Measurements from ENCODE around the gene NTRK3.

The NTRK3 gene

DNA sequence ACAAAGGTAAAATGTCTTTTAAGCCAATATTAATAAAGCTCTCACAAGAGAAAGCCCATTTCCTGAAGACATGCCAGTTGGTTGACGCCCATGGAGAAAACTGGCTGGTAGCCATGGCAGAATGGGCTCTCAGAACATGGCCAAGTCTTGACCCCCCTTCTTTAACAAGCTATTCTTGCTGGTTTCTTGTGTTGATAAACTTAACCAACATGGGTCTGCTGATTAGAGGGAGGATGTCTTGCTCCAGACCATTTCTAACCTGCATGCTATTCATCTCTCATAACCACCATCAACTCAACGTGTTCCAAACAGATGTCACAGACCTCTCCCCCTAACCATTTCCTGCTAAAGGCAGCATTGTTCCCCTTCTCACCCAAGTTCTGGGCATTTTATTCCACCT is 25.7 kb downstream of the NTRK3 start:
- no peak for DNase-seq

DNA sequence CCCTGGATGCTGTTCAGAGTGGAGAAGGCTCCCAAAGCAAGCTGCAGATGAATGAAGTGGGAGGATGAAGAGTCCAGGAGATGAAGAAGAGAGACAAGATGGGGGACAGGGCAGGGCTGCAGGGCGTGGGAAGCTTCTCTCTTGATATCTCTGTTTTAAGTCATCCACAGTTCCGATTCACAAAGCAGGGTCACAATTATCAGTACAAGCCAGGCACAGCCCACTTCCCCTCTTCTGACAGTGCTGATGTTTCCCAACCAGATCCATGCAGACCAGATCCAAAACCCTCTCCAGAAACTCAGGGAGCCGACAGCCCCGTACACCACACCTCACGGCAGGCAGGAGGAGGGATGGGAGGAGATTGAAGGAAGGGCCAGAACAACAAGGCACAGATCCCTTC is 31.1 kb downstream of the NTRK3 start:
- peak; percentile 42 for DNase-seq

DNA sequence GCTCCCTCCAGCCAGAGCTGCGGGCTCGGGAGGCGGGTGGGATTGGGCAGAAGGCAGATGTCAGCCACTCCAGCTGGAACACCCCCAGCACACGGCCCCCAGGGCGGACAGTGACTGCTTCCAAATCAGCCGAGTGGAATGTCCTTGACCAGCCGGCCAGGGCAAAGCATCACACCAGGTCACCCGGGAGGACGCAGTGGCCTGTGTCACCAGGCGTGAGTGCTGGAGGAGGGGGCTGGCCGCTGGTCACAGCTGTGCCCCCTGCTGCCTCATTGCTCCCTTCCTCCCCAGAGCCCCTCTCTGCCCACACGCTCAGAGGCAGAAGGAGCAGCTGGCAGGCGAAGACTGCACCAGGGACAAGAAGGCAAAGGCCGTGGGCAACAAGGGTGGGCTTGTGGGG is 33.5 kb downstream of the NTRK3 start:
- no peak for DNase-seq

DNA sequence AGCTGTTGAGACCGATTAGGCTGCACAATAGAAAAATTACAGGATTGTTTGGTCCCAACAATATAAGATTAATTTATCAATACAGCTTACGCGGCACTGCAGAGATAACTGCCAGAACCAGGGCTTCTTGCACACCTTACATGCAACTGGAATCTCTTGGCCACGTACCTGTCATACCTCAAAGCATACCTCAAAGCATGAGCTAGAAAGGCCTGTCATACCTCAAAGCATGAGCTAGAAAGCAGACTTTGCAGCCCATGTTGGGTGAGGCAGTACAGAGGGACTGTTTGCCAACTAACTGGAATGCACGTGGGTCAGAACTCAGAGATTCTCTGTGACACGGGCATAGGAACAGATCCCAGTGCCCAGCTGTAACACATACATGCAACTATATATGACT is 34.7 kb downstream of the NTRK3 start:
- no peak for DNase-seq

DNA sequence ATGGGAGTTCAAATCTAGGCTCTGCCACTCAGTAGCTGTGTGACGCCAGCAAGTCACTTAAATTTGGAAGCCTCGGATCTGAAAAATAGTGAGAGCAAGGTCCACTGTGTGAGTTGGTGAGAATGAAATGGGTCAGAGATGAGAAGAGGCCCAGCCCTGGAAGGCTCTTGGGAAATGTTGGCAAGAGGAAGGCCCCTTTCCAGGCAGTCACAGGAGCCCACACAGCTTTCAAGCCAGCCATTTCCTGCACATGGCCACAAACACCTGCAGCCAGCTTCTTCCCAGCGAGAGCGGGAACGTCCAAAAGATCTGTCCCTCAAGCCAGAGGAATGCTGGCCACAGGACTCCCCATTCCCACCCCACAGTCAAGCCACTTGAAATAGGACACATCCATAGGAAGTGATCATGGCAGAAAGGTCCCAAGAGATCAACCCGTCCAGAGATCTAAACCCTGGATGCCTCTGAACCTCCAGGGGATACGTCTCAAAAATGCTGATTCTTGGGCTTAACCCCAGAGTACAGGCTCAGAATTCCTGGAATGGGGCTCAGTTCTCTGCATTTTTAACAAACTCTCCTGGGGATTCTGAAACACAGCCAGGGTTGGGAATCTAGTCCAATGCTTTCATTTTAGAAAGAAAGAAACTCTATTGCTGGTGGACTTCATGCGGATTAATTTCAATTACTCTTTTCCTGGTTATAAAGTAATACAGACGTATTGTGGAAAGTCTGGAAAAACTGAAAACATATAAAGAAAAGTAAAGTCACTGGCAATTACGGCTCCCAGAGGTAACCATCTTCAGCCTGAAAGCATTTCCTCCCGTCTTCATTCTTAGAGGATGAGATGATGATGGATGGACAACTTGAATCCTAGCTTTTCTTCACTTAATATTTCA is 35.9 kb downstream of the NTRK3 start:
- no peak for DNase-seq

DNA sequence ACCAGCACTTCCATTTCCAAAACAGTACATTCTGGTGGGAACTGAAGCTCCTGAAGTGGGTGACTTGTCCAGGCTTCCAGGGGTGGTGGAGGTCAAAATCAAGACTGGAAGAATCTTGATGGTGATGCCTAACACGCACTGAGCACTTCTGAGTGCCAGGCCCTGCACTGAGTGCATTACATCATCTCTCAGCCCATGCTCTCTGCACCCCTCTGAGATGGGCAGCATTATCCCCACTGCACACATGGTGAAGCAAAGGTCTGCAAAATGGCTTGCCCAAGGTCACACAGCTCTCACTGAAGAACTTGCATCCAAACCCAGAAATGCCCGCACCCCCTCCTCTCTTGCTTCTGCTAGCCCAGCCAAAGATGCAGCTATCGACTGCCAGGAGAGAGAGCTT is 36.9 kb downstream of the NTRK3 start:
- DNase-seq: no peak

DNA sequence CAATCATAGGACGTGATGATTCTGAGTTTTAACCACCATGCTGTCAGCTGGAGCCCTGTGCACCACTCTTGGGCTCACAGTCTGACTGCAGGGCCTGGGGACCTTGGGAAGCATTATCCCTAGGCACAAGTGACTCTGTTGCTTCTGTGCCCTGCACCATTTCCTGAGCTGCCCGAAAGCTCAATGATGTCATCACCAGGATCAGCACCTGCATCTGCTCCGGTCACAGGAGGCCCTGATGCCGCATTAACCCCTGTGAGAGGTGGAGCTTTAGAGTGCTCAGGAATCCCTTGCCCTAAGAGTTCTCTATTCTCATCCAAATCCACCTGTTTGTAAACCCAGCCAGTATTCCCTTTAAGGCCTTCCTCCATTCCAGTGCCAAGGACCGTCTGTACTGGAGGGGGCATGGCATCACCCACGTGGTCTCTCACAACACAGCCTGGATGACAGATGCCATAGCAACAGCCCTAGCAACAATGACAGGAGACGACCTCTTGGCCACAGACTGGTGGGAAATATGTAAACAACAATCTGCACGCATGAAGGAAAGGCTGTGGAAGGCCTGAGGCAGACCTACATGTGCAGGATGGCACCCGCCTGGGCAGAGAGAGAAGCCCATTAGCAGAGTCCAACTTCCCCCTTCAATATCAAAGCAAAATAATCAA is 37.9 kb downstream of the NTRK3 start:
- DNase-seq: no peak

DNA sequence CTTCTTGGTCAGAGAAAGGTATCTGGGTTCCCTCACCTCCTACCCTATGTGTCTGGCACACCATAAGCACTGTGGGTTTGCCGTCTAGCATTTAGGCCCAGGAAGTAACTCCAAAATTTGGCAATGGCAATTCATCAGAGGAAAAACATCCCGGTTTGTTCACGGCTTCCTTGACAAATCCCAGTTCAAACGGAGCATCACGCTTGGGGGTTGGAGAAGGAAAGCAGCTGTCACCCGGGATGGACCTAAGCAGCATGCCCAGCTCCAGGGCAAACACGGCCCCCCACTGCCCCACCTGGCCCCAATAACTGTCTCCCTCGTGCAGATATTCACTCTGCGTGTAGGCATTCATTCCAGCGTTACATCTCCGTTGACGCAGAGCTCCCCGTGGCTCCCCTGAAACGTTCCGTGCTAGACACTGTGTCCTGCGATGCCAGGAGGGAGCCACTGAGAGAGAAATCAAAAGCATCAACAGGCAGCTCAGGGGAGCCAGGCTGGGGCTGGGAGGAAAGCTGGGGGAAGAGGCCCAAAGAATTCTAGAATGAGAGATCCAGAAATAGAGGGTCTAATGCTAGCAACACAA is 41.4 kb downstream of the NTRK3 start:
- no peak for DNase-seq

DNA sequence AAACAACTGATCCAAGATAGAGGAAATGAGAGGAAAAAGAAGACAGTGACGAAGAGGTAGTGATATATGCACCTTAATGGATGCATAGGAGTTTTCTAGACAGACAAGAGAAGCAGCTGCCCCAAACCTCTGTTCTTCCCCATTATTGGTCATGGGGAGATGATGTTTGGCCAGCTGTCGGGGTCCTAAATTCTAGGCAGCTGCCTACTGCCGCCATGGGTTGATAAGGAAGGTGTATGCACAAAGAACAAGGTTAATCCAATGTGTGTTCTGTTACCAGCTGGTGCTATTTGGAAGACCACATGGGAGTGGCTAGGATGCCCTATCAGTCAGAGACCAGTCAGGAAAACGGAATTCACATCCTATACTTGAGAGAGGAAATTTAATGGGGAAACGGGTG is 47.4 kb downstream of the NTRK3 start:
- no peak for DNase-seq

DNA sequence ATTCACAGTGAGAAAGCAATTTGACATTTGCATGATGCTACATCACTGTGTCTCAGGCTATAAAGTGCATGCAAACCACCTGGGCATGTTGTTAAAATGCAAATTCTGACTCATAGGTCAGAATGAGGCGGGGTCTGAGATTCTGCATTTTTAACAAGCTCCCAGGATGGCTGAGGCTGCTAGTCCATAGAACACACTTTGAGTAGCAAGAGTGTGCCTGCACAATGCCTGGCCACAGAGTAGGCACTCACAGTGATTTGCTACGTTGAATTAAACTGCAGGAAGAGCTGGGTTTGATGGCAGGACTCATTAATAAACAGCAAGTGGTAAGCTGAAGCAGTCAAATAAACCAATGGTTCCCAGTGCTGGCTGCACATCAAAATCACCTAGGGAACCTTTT is 48.1 kb downstream of the NTRK3 start:
- DNase-seq: no peak

DNA sequence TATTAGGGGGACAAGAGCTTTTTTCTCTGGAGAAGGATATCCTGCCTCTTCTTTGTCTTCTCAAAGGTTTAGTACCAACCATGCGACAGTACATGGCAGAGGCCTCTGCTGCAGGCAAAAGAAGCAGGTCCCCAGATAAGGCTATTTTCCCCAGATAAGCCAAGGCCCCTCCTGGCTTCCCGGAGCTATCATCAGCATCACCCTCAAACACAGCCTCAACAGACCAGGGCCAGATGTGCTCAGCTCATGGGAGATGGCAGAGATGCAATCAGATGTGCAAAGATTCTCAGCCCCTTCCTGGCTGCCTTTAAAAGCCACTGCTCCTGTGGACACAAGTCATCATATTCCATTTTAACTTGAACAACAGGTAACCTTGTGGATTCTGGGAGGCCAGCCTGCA is 49.0 kb downstream of the NTRK3 start:
- no peak for DNase-seq

DNA sequence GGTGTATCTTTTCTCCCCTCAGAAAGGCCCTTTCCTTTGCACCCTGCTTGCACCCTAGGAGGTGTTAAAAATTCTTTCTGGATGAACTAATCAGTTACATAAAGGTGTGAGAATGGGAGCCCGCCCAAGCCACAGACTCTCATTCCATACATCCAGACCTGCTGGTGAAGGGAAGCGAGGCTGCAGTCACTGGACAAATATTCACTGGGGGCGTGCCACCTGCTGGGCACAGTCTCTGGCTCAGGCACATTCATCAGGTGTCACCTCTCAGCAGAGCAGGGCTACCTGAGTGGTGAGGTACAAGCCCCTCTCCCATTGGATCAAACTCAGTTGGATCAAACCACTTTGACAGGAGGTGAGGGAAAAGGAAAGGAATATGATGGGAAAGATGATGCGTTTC is 52.0 kb downstream of the NTRK3 start:
- DNase-seq: no peak

DNA sequence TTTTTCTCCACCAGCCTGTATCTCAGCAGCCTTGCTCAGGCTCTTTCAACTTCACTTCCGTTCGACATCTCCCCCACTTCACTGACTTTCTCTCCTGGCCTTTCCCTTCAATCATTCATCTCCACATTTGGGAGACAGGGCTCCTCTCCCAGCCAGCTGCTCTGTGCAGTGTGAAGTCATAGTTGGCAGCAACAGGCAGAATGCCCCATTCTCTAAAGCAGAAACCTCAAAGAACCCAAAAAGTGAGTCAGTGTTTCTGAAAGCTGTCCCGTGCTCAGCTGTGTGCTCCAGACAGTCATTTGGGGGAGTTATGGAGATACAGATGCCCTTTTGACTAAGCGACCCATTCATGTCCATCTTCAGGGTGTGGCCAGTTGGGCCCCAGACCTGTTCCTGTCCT is 54.3 kb downstream of the NTRK3 start:
- DNase-seq: no peak

DNA sequence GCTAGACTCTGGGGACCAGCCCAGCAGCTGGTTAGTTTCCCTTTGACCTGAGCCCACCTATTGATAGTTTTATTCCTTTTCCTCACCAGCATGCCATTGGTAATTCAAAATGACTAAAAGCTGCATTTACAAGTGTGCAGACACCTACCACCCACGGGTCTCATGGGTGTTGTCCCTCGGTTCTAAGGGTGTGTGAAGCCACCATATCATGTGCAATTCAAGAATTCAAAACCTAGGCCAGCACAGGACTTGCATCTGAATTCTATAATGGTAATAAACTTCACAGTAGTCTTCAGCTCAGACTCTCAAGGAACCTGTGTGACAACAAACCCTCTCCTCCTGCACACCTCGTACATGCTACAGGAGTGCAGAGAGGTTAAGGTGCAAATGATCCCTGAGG is 55.3 kb downstream of the NTRK3 start:
- DNase-seq: no peak

DNA sequence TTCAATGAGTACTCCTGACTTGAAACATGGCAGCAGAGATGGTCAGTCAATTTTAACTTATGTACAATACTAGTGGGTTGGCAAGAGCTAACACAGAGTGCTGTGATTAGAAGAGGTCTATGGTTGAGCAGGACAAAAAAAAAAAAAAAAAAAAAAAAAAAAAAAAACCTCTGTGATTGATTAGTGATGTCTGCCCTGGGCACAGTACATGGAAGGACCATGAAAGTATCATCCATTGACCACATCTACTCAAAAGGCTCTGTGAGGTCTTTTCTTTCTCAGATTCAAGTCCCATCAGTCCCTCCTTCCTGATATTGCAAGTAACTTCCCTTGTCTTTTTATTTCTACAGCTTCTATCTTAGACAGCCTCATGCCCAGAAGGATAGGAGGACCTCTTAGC is 59.6 kb downstream of the NTRK3 start:
- no peak for DNase-seq

DNA sequence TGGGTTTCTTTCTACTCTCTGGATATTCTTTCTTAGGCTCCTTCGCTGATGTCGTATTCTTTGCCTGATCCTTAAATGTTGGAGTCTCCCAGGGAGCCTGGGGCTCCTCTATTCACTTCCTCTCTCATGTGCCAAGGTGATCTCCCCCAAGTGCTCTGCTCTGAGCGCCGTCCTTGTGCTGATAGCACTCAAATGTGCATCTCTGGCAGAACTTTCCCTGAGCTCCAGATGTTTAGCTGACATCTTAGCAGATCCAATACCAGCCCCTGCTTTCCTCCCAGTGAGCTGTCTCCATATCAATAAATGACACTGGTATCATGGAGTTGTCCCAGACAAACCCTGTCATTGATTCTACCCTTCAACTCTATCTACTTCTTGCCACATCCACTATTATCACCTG is 62.4 kb downstream of the NTRK3 start:
- DNase-seq: no peak

DNA sequence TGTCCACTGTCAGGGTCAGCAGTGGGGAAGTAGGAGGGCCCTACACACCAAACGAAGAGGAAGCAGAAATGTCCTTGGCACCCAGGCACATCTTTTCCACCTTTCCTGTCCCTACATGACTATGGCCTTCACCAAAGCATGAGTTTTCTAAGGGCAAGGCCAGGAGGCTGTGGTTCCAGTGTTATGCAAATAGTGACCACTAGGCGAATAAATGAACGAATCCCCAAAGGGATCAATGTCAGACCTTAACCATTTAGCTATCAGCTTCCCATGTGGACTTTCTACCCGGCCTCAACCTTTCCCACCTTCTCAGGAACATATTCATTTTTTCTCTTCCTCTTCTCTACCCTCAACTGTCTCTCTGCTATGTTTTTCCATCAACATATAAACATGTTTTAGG is 63.1 kb downstream of the NTRK3 start:
- no peak for DNase-seq

DNA sequence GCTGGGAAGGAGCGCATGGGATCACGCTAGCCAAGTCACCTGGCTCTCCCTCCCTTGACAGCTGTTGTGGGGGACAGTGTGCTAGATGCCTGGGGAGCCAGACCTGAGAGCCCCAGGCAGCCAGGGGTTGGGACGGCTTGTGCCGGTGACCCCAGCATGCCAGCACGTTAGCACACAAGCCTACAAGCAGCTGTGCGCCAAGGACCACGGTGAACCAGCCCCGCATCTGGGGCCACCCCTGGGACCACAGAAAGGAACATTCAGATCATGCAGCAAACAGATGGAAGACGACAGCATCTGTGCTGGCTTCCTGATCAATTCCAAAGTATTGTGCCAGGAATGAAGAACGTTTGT is 64.8 kb downstream of the NTRK3 start:
- DNase-seq: no peak

DNA sequence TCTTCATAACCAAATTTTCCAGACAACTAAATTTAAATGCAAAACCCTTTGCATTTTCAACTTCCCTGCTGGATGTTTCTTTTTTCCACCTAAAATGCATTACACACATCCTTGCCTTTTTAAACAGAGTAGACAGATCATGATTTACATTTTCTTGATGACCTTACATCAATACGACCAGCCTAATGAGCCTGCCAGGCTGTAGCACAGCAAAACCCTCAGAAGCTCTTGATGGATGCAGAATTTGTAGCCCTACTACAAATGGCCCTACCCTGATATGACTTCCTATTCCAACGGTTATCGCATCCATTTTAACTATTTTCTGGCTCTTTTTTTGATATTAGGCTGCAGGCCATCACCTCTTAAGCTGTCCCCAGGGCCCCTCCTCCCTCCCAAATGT is 66.3 kb downstream of the NTRK3 start:
- DNase-seq: no peak

DNA sequence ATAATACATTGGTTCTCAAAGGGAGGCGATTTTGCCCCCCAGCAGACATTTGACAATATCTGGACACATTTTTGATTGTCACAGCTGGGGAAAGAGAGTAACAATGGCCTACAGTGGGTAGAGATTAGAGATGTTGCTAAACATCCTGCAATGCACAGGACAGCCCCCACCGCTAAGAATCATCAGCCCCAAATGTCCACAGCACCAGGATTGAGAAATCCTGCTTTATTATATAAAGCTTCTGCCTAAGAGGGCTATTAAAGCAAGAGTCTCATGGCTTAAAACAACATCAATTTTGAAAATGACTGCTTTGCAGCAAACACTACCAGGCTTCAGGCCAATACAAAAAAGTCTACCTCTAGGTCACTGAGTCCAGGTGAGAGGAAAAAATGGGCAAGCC is 68.2 kb downstream of the NTRK3 start:
- no peak for DNase-seq

DNA sequence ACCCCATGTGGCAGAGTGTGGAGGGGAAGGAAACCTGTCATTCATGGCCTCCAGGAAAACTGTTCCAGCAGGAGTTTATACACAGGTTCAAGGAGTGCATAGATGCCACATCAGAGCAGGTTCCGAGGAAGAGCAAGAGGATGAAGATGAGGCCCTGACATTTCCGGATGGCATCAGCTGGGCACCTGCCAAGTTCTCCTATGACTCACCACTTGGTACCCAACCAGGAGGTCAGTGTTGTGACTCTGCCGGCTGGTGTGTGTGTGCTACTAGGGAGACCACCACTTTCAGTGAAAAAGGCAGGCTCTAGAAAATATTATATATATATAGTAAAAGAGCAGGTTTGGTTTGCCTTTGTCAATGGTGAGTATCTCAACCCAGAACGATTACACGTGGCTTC is 69.3 kb downstream of the NTRK3 start:
- no peak for DNase-seq

DNA sequence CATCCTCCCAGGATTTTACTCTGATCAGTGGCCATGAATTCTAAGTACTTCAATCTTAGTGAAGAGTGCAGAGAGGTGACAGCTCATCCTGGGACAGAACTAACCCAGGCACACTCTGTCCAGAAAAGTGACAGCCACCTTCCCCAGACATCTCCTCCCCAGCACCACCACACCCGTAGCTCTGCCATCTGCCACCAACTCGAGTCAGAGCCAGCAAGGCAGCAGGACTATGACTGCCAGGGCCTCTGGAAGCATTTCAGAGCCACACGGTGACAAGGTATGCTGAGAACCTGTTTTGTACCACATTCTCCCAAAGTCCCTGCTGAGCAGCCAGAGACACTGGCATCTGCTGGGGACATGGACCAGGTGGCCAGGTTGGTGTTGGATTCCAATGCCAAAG is 71.0 kb downstream of the NTRK3 start:
- no peak for DNase-seq

DNA sequence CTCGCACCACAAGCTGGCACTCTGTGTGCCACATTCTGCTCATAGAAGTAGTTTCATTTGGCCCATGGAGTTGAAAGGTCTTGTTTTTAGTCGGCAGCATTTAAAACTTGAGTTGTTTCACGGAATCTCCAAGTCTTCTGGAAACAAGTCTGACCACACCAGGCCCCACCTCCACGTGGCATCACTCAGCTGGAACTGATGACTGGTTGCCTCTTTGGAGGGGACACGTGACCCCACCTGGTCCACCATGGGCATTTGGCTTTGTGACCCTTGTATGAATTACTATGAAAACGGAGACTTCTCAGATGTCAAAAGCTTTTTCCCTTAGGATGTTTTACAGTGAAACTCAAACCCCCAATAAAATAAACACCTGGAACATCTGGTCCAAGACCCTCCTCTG is 74.9 kb downstream of the NTRK3 start:
- DNase-seq: no peak

DNA sequence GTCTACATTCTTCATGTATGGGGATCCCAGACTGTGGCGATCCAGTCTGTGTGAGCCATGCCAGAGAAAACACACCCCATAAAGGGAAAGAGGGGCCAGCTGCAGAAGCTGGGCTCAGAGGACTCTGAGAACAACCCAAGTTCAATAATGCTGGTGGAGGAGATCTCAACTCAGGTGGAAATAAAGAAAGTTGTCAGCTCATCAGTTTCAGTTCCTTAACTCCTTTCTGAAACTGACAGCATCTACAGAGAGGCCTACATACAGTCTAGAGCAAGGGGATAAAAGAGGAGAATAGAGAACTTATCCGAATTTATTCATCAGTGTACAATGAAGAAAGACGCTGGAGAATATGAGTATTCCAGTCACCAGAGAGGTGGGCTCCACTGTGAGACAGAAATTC is 77.0 kb downstream of the NTRK3 start:
- DNase-seq: no peak

DNA sequence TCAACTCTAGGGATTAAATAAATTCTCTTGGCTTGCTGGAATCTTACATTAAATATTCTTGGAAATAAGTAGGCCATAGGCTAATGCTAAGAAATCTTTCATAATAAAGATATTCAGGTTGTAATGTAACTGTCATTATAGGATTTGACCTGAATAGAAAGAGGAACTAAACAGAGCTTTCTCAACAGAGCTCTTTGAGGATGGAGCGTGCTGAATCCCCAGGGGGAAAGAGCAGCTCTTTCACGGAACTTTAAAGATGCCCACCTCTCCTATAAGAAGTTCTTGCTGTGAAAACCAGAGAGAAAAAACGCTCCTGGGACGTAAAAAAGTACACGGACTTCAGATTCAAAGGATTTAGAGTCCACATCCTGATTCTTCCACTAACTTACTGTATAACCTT is 77.9 kb downstream of the NTRK3 start:
- DNase-seq: no peak

Measured in OCI-M1 (cell line).